HUES6 (cell line): ENCODE results near the gene SLC25A27.

Source experiments
- H3K27ac ChIP-seq: 2 replicates; pipeline ENCODE4 v1.7.0; 2013; ENCODE audit warnings: low read depth, mild to moderate bottlenecking, low read length, inconsistent platforms
- H3K27me3 ChIP-seq: 2 replicates; pipeline ENCODE4 v1.6.1; 2013; ENCODE audit warnings: low read length; ENCODE audit not compliant: control insufficient read depth, insufficient read depth
- H3K36me3 ChIP-seq: 2 replicates; pipeline ENCODE4 v1.6.1; 2013; ENCODE audit warnings: low read length; ENCODE audit not compliant: control insufficient read depth, insufficient read depth
- H3K4me1 ChIP-seq: 2 replicates; pipeline ENCODE4 v1.6.1; 2013; ENCODE audit warnings: low read length; ENCODE audit not compliant: control insufficient read depth, insufficient read depth
- H3K4me3 ChIP-seq: 2 replicates; pipeline ENCODE4 v1.5.1; 2013; ENCODE audit warnings: low read depth, low read length
- H3K9ac ChIP-seq: one replicate; pipeline ENCODE4 v1.6.1; 2013; ENCODE audit warnings: mild to moderate bottlenecking, low read length
- H3K9me3 ChIP-seq: 2 replicates; pipeline ENCODE4 v1.6.1; 2013; ENCODE audit warnings: low read depth, low read length; ENCODE audit not compliant: control insufficient read depth, insufficient read depth

SLC25A27 gene

GRCh38 chr6:46652603-46653438 is at the start of gene SLC25A27, which contains the start of gene CYP39A1:
TSS of gene SLC25A27 (plus strand) at chr6:46652975. CDS start at chr6:46653193, 218 bp downstream.
TSS of gene CYP39A1 (minus strand) at chr6:46652818. CDS start at chr6:46652582, 236 bp downstream.
- no peak within 1 kb of the TSS for H3K27ac ChIP-seq
- H3K4me1 ChIP-seq, result peaks cover 8% of the 10 kb centered on the region; the same call in 1 of the 2 replicates

GRCh38 chr6:46605091-46605797 is 47.5 kb upstream of the SLC25A27 start:
- H3K27ac ChIP-seq, result no peak overlapping the region
- no peaks in the 10 kb centered on the region for H3K9me3 ChIP-seq
- no peaks in the 10 kb centered on the region for H3K27me3 ChIP-seq
- H3K9ac ChIP-seq, result no peak overlapping the region
- H3K4me1 ChIP-seq, result no peaks in the 10 kb centered on the region
- H3K36me3 ChIP-seq, result no peaks in the 10 kb centered on the region
- H3K4me3 ChIP-seq, result no peak overlapping the region

More at GRCh38 chr6:46652603-46653438, at the start of gene SLC25A27, which contains the start of gene CYP39A1:
- Histone ChIP-seq H3K9me3 (no peaks in the 10 kb centered on the region), H3K4me3 (peak within 1 kb of the TSS; percentile 92), H3K9ac (peak within 1 kb of the TSS; percentile 59), H3K27me3 (peaks cover 23% of the 10 kb centered on the region), H3K36me3 (no peaks in the 10 kb centered on the region)

- Histone ChIP-seq H3K27me3 (no peaks in the 10 kb centered on the region), H3K9ac (no peak overlapping the region), H3K4me3 (no peak overlapping the region), H3K36me3 (no peaks in the 10 kb centered on the region), H3K9me3 (no peaks in the 10 kb centered on the region), H3K4me1 (no peaks in the 10 kb centered on the region), H3K27ac (no peak overlapping the region)
These were observed 46.4 kb upstream of the SLC25A27 start for GRCh38 chr6:46606338-46606737.

GRCh38 chr6:46610862-46611553 is 41.8 kb upstream of the SLC25A27 start:
- no peak overlapping the region for H3K9ac ChIP-seq
- H3K4me3 ChIP-seq, result no peak overlapping the region
- H3K4me1 ChIP-seq, result no peaks in the 10 kb centered on the region
- no peaks in the 10 kb centered on the region for H3K36me3 ChIP-seq
- H3K27me3 ChIP-seq, result no peaks in the 10 kb centered on the region
- no peak overlapping the region for H3K27ac ChIP-seq
- no peaks in the 10 kb centered on the region for H3K9me3 ChIP-seq

- Histone ChIP-seq H3K27ac (no peak overlapping the region), H3K36me3 (no peaks in the 10 kb centered on the region), H3K27me3 (no peaks in the 10 kb centered on the region), H3K9me3 (no peaks in the 10 kb centered on the region), H3K4me1 (no peaks in the 10 kb centered on the region), H3K4me3 (no peak overlapping the region), H3K9ac (no peak overlapping the region)
These were observed 40.1 kb upstream of the SLC25A27 start for GRCh38 chr6:46612645-46613044.

- no peak overlapping the region for H3K9ac ChIP-seq
- H3K27me3 ChIP-seq, result no peaks in the 10 kb centered on the region
- H3K27ac ChIP-seq, result no peak overlapping the region
- H3K4me3 ChIP-seq, result no peak overlapping the region
- no peaks in the 10 kb centered on the region for H3K9me3 ChIP-seq
- H3K36me3 ChIP-seq, result no peaks in the 10 kb centered on the region
- H3K4me1 ChIP-seq, result no peaks in the 10 kb centered on the region
These were observed 34.0 kb upstream of the SLC25A27 start for GRCh38 chr6:46618726-46619125.

GRCh38 chr6:46626228-46626909 is 26.4 kb upstream of the SLC25A27 start:
- H3K4me3 ChIP-seq, result no peak overlapping the region
- no peaks in the 10 kb centered on the region for H3K36me3 ChIP-seq
- no peaks in the 10 kb centered on the region for H3K9me3 ChIP-seq
- H3K27ac ChIP-seq, result no peak overlapping the region
- no peaks in the 10 kb centered on the region for H3K27me3 ChIP-seq
- H3K9ac ChIP-seq, result no peak overlapping the region
- H3K4me1 ChIP-seq, result no peaks in the 10 kb centered on the region

GRCh38 chr6:46626976-46627375 is 25.8 kb upstream of the SLC25A27 start:
- Histone ChIP-seq H3K4me1 (no peaks in the 10 kb centered on the region), H3K27ac (no peak overlapping the region), H3K36me3 (no peaks in the 10 kb centered on the region), H3K9ac (no peak overlapping the region), H3K4me3 (no peak overlapping the region), H3K27me3 (no peaks in the 10 kb centered on the region), H3K9me3 (no peaks in the 10 kb centered on the region)

- Histone ChIP-seq H3K9me3 (no peaks in the 10 kb centered on the region), H3K4me3 (no peak overlapping the region), H3K27me3 (no peaks in the 10 kb centered on the region), H3K4me1 (no peaks in the 10 kb centered on the region), H3K27ac (no peak overlapping the region), H3K9ac (no peak overlapping the region), H3K36me3 (no peaks in the 10 kb centered on the region)
These were observed 24.3 kb upstream of the SLC25A27 start for GRCh38 chr6:46628498-46628897.

GRCh38 chr6:46628976-46629375 is 23.8 kb upstream of the SLC25A27 start:
- Histone ChIP-seq H3K4me3 (no peak overlapping the region), H3K27me3 (no peaks in the 10 kb centered on the region), H3K4me1 (no peaks in the 10 kb centered on the region), H3K27ac (no peak overlapping the region), H3K9ac (no peak overlapping the region), H3K9me3 (no peaks in the 10 kb centered on the region), H3K36me3 (no peaks in the 10 kb centered on the region)
